GM06990 (cell line): Measurements from ENCODE around the gene NAA35.

Source experiments
- DNase-seq: peaks from one replicate; pipeline ENCODE4 v3.0.0-alpha.2; 2011; ENCODE audit not compliant: insufficient read length; ENCODE audit errors: extremely low read depth
- H3K27me3 ChIP-seq: replicated peaks from 2 replicates; pipeline ENCODE4 v1.6.0; 2011; ENCODE audit warnings: low read length; ENCODE audit not compliant: control insufficient read depth, insufficient read depth
- H3K36me3 ChIP-seq: 2 replicates; pipeline ENCODE4 v1.5.1; 2011; ENCODE audit warnings: low read length; ENCODE audit not compliant: control insufficient read depth, insufficient read depth
- H3K4me3 ChIP-seq: replicated peaks from 2 replicates; pipeline ENCODE4 v1.5.1; 2011; ENCODE audit warnings: low read depth, mild to moderate bottlenecking, control low read depth, low read length
- CTCF ChIP-seq: IDR thresholded peaks from 2 replicates; pipeline ENCODE4 v1.5.1; 2011; ENCODE audit warnings: low read length, control low read depth, mild to moderate bottlenecking, inconsistent platforms; ENCODE audit not compliant: insufficient read depth, poor library complexity, severe bottlenecking

Gene NAA35

GRCh38 chr9:86036555-86036954 lies 95.6 kb downstream of the NAA35 start:
- no peak for TF ChIP-seq CTCF
- Histone ChIP-seq H3K4me3 (no peak overlapping the region), H3K36me3 (no peaks in the 10 kb centered on the region), H3K27me3 (no peaks in the 10 kb centered on the region)
- no peak for DNase-seq

GRCh38 chr9:86039991-86040860 lies 99.3 kb downstream of the NAA35 start:
- TF ChIP-seq CTCF, result no peak
- no peaks in the 10 kb centered on the region for H3K27me3 ChIP-seq
- no peak for DNase-seq
- H3K4me3 ChIP-seq, result no peak overlapping the region
- H3K36me3 ChIP-seq, result no peaks in the 10 kb centered on the region

GRCh38 chr9:86040861-86041155 lies 99.9 kb downstream of the NAA35 start:
- no peak for TF ChIP-seq CTCF
- no peak for DNase-seq
- H3K27me3 ChIP-seq, result no peaks in the 10 kb centered on the region
- H3K4me3 ChIP-seq, result no peak overlapping the region
- H3K36me3 ChIP-seq, result no peaks in the 10 kb centered on the region

GRCh38 chr9:86041311-86041741 lies 100.4 kb downstream of the NAA35 start:
- no peak for DNase-seq
- H3K4me3 ChIP-seq, result no peak overlapping the region
- no peak for TF ChIP-seq CTCF
- H3K27me3 ChIP-seq, result no peaks in the 10 kb centered on the region
- no peaks in the 10 kb centered on the region for H3K36me3 ChIP-seq

GRCh38 chr9:86042199-86042978 lies 101.4 kb downstream of the NAA35 start:
- DNase-seq, result no peak
- TF ChIP-seq CTCF, result no peak
- Histone ChIP-seq H3K36me3 (no peaks in the 10 kb centered on the region), H3K4me3 (no peak overlapping the region), H3K27me3 (no peaks in the 10 kb centered on the region)
